BE2C (cell line): ENCODE results near the gene CNTN4.
A peak's percentile ranks its signal among the peaks of the same experiment; 100 is the strongest.

Experiments
- DNase-seq: peaks from one replicate; pipeline ENCODE4 v3.0.0-alpha.2; 2020
- H3K27me3 ChIP-seq: fragments of 250-450 bp; sonication (Bioruptor Pico); 2 replicates; pipeline ENCODE4 v1.5.1; 2020; ENCODE audit warnings: mild to moderate bottlenecking
- H3K36me3 ChIP-seq: fragments of 250-450 bp; sonication (Bioruptor Pico); 2 replicates; pipeline ENCODE4 v1.5.1; 2020; ENCODE audit warnings: mild to moderate bottlenecking
- H3K4me1 ChIP-seq: fragments of 250-450 bp; sonication (Bioruptor Pico); 2 replicates; pipeline ENCODE4 v1.5.1; 2020
- H3K4me3 ChIP-seq: 2 replicates; pipeline ENCODE4 v1.5.1; 2011; ENCODE audit warnings: low read depth, low read length
- H3K9me3 ChIP-seq: fragments of 250-450 bp; sonication (Bioruptor Pico); 2 replicates; pipeline ENCODE4 v1.5.1; 2020
- TF ChIP-seq, protein P1 (sequence below): IDR thresholded peaks from 2 replicates; pipeline ENCODE4 v1.5.1; 2012; ENCODE audit warnings: mild to moderate bottlenecking, low read depth, low read length

The CNTN4 gene

DNA sequence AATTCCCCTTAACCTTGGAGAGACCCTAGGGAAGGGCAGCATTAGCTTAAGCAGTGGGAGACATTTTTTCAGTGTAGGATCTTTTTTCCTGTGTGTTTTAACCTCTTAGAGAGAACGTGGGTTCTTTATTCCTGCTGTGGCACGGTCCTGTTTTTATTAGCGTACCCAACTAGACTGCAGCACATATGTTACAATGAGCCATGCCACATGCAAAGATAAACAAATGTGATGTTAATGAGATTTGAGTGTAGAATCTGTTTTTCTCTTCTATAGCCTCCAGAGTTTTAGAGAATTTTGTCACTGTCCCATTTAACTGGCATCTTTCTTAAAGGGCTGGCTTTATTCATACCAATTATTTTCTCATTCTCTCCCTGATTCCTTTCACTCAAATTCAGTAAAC is 347.5 kb downstream of the CNTN4 start:
- no peaks in the 10 kb centered on the region for H3K36me3 ChIP-seq
- no peaks in the 10 kb centered on the region for H3K4me1 ChIP-seq

DNA sequence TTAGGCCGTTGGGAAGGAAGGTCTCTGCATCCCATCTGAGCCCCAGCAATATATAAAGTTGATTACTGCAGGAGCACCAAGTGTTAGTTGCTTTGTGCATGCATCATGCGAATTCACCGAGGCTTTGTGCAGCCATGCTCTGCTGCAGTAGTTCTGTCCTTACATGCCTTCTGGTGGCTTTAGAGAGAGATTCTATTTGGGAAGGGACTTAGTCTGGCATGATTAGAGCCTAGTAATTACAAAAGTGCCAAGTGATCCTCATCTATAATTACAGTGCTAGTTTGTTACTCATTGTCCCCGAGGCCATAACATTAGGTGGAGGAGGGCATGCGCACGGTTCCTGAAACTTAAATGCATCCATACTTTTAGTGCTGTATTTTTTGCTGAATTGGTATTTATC is 353.6 kb downstream of the CNTN4 start:
- TF ChIP-seq, protein P1, sequence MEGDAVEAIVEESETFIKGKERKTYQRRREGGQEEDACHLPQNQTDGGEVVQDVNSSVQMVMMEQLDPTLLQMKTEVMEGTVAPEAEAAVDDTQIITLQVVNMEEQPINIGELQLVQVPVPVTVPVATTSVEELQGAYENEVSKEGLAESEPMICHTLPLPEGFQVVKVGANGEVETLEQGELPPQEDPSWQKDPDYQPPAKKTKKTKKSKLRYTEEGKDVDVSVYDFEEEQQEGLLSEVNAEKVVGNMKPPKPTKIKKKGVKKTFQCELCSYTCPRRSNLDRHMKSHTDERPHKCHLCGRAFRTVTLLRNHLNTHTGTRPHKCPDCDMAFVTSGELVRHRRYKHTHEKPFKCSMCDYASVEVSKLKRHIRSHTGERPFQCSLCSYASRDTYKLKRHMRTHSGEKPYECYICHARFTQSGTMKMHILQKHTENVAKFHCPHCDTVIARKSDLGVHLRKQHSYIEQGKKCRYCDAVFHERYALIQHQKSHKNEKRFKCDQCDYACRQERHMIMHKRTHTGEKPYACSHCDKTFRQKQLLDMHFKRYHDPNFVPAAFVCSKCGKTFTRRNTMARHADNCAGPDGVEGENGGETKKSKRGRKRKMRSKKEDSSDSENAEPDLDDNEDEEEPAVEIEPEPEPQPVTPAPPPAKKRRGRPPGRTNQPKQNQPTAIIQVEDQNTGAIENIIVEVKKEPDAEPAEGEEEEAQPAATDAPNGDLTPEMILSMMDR, result no peak
- Histone ChIP-seq H3K27me3 (no peaks in the 10 kb centered on the region), H3K36me3 (no peaks in the 10 kb centered on the region), H3K4me3 (peak overlapping the region; percentile 24; the same call in 1 of the 2 replicates), H3K4me1 (no peaks in the 10 kb centered on the region; the same call in 1 of the 2 replicates), H3K9me3 (no peaks in the 10 kb centered on the region)
- peak; percentile 9 for DNase-seq

More for the DNA sequence above, 347.5 kb downstream of the CNTN4 start:
- TF ChIP-seq, protein P1, result no peak
- H3K9me3 ChIP-seq, result no peaks in the 10 kb centered on the region
- H3K27me3 ChIP-seq, result no peaks in the 10 kb centered on the region
- no peak overlapping the region for H3K4me3 ChIP-seq
- no peak for DNase-seq

DNA sequence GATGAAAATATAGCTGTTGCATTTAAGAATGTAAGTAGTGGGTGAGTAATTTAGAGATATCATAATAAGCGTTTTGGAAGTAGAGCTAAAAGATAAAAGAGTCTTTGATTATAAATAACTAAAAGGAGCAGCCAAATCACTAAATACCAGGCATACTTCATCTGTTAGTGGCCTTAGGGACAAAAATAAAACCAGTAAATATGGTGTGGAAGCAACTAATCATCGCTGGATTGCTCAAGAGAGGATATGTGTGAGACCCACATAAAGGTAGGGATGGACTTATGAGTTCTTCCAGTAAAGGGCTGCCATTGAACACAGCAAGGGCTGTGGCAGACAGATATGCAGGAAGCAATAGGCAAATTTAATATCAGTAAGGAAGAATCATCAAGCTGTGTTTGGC is 356.2 kb downstream of the CNTN4 start:
- TF ChIP-seq, protein P1, result no peak
- Histone ChIP-seq H3K4me3 (no peak overlapping the region), H3K36me3 (no peaks in the 10 kb centered on the region), H3K27me3 (no peaks in the 10 kb centered on the region), H3K9me3 (no peaks in the 10 kb centered on the region), H3K4me1 (no peaks in the 10 kb centered on the region; the same call in 1 of the 2 replicates)
- DNase-seq, result no peak

DNA sequence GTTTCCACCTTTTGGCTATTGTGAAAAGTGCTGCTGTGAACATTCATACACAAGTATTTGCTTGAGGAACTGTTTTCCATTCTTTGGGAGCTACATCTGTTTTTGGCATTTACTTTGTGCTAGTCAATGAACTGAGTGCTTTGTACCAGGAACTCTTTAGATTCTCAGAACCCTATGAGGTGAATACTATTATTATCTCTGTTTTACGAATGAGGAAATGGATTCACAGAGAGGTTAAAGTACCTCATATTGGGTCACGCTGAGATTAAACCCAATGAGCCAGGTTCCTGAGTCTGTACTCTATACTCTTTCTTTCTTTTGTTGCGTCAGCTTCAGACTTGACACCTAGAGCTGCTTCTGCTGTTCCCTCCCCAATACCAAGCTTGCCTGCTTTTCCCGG is 358.1 kb downstream of the CNTN4 start:
- Histone ChIP-seq H3K4me3 (no peak overlapping the region), H3K36me3 (no peaks in the 10 kb centered on the region), H3K4me1 (no peaks in the 10 kb centered on the region; the same call in 1 of the 2 replicates), H3K9me3 (no peaks in the 10 kb centered on the region), H3K27me3 (no peaks in the 10 kb centered on the region)
- DNase-seq, result no peak
- TF ChIP-seq, protein P1, result no peak

DNA sequence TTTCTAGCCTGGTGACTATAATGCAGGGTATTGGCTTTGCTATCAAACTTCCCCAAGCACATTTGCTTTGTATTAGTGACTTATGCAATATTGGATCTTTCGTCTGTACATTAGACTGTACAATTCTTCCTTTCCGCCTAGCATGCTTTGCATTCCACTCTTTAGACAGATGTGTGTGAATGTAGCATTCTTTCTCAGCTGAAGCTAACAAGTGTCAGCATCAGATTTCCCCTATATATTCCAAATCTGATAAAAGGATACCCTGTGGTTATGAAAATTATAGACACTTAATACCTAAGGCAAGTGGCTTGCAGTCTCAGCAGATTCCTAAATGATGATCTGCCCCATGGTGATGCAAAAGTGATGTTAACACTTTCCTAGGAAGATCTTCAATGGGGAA is 360.1 kb downstream of the CNTN4 start:
- Histone ChIP-seq H3K4me3 (no peak overlapping the region), H3K36me3 (no peaks in the 10 kb centered on the region)

DNA sequence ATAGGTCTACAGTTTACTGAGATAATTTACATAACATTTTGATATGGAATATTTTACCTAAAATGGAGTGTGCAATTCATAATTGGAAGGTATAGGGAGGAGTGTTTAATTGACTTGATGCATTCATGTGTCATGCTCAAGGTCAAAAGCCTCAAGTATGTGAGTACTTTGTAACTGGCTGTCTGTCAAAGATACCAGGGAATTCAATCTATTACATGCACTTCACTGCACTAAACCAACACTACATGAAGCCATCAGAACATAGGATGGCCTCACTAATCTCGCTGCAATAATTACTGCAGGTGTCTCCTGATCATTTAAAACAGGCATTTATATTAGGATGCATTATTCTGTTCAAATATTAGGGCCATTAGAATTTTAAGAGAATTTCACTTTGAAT is 367.2 kb downstream of the CNTN4 start:
- no peak overlapping the region for H3K4me3 ChIP-seq
- no peaks in the 10 kb centered on the region for H3K9me3 ChIP-seq
- no peaks in the 10 kb centered on the region for H3K4me1 ChIP-seq
- no peaks in the 10 kb centered on the region for H3K27me3 ChIP-seq
- no peaks in the 10 kb centered on the region for H3K36me3 ChIP-seq
- DNase-seq, result no peak
- TF ChIP-seq, protein P1, result no peak

More for the DNA sequence above, 360.1 kb downstream of the CNTN4 start:
- no peaks in the 10 kb centered on the region for H3K27me3 ChIP-seq
- TF ChIP-seq, protein P1, result no peak
- no peak for DNase-seq
- H3K4me1 ChIP-seq, result no peaks in the 10 kb centered on the region
- H3K9me3 ChIP-seq, result no peaks in the 10 kb centered on the region
